GM19240 (cell line): ENCODE measurements around the gene STK39.
A peak's percentile ranks its signal among the peaks of the same experiment; 100 is the strongest.

Source experiments
- DNase-seq: peaks from one replicate; pipeline ENCODE4 v3.0.0; 2011; ENCODE audit warnings: low spot score; ENCODE audit not compliant: insufficient read length

The STK39 gene

DNA sequence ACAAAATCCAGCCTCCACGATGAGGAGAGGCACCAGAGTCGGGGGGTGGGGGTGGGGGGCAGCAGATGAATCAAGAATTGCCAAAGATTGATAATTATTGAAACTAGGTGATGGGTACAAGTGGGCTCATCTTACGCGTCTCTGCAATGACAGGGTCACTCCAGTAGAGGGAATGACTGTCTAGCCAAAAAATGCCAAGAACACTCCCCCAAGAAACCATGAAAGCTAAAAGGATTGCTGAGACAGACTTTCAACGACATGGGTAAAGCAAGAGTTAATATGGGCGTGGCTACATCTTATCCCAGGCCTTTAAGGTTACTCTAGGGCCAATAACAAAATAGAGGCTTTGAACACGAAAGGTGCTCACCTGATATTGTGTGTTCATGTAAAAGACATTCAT, 86.5 kb downstream of the STK39 start:
- peak; percentile 5 for DNase-seq

GRCh38 chr2:168159754-168160585, 87.4 kb downstream of the STK39 start:
- DNase-seq = no peak

DNA sequence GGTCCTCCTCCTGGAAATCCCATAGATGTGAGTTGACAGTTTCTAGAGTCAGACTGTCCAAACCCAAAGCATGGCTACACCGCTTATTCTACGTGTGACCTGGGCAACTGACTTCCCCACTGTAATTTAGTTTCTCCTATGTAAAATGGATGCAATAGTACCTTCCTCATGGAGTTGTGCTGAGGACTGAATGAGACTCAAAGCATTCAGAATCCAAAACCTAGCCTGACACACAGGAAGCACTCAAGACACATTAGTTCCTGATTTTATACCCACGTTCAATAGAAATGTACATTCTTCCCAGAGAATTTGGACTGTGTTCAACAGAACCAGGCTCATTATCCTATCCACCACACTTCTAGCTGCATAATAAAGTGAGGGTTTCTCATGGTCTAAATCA, 88.8 kb downstream of the STK39 start:
- no peak for DNase-seq

- no peak for DNase-seq
Measured at GRCh38 chr2:168157926-168158325, 89.5 kb downstream of the STK39 start.

GRCh38 chr2:168157070-168157469, 90.3 kb downstream of the STK39 start:
- DNase-seq = no peak

DNA sequence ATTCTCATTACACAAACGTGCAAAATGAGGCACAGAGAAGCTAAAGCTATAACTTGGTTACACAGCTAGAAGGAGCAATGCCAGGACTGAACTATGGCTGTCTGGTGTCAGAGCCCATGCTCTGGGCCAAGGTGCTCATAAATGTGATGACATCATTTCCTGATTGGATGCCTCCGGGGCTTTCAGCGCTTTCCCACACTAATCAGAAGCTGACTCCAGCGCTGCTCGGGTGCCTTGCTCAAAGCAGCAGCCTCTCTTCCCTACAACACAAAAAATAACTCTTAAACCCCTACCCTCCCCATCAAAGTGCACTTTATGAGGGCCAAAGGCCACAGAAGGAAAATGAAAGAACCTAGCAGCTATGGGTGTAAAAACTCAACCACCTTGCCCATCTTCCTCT, 90.7 kb downstream of the STK39 start:
- DNase-seq = no peak

DNA sequence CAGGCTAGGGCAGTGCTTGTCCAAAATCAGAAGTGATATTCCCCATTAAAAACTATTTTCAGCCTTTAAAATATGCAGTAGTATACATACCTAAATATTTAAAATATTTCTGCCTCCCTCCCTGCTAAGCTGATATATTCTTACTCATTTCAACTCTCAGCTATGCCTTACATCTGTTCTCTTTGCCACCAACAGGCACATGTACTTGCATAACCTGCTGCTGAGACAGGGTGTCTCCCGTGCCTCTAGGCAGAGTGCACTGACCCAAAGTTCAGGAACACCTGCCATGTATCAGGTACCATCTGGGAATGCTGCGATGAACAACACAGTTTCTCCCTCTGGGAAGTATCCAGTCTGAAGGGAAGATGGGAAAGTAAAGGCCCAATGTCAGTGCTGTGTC, 91.7 kb downstream of the STK39 start:
- DNase-seq = no peak

DNA sequence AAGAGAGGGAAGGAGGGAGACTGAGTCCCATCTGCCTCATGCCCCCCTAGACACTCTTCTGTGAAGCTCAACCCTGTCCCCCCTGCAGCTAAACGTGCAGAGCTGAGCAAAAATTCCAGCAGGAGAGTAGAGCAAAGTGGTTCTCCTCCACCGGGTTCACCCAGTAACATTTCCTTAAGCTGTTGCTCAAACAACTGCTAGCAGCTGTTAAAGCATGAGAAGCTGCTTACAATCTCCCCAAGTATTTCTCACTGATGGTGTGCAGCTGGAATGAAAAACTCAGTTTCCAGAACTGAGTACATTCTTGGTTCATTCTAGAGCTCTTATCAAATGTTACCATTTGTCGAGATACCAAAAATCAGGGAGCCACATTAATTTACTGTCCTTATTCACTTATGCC, 92.3 kb downstream of the STK39 start:
- no peak for DNase-seq

GRCh38 chr2:168152902-168153530, 94.4 kb downstream of the STK39 start:
- no peak for DNase-seq

- no peak for DNase-seq
Measured at GRCh38 chr2:168149986-168150385, 97.4 kb downstream of the STK39 start.

DNA sequence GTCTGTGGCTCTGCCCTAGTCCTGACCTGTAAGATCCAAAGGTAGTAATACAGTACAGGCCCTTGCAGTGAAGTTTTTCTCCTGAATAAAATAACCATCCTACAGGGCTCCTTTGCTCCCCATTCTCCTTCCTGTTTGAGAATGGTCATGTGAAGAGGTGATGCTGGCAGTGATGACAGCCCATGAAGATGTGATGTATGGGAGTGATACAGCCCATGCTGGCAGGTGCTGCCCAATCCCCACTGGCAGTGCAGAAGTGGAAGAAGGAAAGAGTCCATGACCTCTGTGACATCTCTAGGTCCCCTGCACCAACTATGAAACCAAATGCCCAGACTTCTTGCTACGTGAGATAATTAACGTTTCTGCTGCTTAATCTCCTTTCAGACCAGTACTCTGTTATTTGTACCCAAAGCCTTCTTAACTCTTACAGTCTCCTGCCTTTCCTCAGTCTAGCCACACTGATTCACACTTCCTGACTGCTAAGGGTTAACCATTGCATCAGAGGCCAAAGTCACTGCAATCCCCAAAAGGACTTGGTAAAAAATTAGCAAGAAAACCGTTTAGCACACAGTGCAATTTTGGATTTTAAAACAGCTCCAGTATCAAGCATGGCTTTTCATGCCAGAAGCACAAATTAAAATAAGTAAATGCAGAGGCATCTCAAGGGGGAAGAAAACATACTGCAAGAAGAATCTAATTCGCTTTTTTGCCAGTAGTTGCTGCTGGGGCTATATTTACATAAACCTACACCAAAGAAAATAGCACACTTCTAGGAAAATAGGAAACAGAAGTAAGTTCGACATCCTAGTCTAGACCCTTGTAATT, 98.0 kb downstream of the STK39 start:
- DNase-seq = no peak

DNA sequence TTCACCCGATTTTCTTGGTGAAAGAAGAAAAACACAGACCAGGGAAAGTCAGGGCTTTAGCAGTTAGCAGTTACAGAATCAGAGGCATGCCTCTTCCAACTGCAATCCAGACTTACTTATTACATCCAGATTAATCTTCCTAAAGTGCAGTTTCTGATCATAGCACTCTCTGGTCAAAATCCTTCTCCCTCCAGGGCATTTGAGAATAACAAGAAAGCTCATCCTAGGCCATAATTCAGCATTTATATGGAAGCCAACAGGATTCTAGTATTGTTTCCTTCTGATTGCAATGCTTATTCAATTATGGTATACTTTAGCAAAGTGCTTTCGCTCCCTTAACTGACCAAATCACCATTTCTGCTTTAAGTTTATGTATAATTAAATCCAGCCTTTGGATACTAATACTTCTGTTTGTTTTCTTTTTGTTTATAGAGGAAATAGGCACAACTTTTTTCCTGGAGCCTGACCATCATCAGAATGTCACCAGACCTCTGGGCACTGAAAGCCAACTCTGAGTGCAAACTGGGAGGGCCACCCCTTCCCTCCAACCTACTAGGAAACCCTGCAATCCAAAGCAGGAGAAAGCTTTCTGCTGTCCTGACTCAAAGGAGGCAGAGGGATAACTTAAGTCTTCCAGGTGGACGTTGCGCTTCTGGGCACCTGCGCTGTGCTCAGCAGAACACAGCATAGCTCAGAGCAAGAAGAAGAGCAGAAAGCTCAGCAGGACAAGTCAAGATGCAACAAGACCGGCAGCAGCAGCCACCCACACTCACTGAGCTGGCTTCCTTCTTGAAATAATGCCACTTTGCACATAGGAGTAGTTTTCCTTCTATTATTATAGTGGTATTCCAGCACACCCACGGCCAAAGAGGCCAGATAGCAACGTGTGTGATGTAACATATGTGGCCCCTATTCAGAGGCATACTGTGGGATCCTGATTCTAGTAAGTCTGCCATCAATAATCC, 99.3 kb downstream of the STK39 start:
- no peak for DNase-seq

DNA sequence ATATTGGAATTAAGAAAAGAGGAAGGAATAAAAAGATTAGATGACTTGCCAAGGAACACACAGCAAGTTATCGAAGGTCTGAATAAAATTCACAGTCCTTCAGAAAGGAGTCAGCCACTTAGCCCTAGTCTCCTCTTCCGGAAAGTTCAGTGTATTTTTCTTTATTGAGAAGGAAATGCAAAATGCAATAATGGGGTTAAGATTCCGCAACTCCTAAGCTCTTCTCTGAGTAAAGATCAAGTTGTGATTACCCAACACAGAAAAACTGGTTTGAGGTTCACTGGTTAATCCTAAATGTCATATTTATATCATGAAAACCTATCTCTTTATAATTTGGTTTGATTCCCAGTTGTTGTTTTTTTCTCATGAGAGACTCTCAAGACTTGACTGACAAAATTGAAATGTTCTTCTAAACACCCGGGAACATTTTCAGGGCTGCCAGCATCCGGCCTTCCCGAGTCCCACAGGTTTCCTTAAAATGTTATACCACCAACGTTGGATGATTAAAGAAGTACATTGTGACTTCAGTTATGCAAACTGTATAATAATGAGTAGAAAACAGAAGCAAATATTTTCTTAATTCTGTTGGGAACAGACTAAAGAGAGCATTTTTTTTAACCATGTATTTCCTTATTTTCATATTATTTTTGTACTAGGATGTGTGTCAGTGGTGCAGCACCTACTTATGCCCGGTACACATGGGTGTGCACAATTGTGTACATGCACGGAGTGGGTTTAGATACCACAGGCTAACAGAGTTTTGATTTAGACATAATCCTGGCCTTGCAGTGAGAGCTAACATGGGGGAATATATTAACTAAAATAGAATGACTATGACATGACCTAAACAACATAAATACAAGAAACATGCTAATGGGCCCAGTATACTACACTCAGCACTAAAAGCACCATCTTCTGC, 100.2 kb downstream of the STK39 start:
- no peak for DNase-seq

DNA sequence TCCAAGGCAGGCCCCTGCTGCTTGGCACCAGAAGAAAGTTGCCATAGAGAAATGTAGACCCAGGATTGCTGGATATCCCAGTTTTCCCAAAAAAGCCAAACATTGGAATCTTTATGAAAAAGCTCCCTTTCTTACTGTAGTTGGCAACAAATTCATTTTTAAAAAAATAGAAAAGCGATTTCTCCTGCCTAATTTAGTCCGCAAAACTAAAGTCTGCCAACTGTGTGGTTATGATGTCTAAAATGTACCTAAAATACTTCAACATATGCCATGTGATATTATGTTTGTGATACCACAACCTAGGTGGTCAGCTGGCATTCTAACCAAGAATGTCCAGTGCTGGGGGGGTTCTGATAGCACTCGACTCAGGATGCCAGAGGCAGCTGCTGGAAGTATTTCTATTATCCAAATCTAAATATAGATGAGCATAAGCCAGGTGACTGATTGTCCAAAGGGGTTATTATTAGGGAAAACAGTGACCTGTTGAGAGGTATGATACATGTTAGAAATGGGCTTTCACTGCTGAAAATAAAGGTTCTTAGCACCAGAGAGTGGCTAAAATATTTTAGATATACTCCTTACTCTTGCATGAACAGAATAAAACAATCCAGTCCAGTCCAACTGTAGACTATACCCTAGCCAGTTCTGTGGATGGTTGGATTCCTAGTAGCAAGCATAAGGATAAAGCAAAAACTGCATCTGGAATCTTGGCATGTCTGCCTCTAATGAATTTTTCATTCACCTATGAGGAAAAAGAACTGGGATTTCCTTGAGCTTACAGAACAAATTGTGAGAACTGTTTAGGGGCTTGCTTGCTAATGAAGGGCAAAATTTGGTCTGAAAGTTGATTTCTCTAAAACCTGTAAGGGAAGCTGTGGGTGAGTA, 101.7 kb downstream of the STK39 start:
- DNase-seq = no peak

DNA sequence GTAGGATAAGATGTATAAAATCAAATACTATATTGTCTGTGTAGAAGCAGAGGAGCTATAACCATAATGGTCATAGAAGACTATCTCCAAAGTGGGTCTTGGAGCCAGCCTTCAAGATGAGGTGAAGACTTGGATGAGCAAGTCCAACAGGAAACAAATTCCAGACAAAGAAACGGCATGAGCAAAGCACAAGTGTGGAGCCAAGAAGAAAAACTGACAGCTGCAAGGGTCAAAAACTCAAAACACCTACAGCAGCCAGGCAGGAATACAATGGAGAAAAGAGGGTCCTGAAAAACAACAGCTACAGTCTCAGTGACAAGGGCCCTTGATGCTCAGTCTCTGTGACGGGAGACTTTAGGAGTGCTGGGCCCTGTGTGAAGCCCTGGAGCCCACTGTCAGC, 102.4 kb downstream of the STK39 start:
- no peak for DNase-seq

GRCh38 chr2:168143813-168144212, 103.6 kb downstream of the STK39 start:
- no peak for DNase-seq

- DNase-seq = no peak
Measured at GRCh38 chr2:168140892-168141291, 106.5 kb downstream of the STK39 start.

DNA sequence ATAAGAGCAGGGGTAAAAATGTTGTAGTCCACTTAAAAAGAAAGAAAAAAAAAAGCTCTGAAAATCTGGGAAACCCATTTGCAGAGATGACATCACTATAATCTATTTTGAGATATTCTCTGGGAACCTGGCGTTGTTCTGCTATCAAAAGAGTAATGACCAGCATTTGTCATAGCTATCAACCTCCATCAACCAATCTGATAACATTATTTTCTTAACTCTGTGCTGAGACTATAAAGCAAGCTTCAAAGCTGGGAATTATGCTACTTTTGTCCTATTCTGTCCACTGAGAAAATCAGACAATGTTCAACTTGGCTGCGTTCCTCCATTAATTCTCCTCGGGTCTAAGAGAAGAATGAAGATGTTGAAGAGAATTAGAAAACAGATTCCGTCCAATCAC, 107.5 kb downstream of the STK39 start:
- no peak for DNase-seq

GRCh38 chr2:168138901-168139300, 108.5 kb downstream of the STK39 start:
- DNase-seq = no peak
